NCI-H526 (cell line): ENCODE results near the gene KRTAP9-1.
"Not testable (repeated sequence)": the region's sequence is repeated elsewhere in the genome, so short reads cannot be mapped to it uniquely, and the experiment has no call there.

Source experiments
- DNase-seq, 2 experiments: peaks; one replicate each; lab custom pipeline; 2025; lab: John Stamatoyannopoulos, UW

The KRTAP9-1 gene

GRCh38 chr17:41178843-41179616 is 10.7 kb upstream of the KRTAP9-1 start:
- DNase-seq: no peak

GRCh38 chr17:41184480-41184961 is 5.2 kb upstream of the KRTAP9-1 start, which contains the start of gene KRTAP4-1:
Gene KRTAP4-1 (minus strand): TSS chr17:41184911. CDS start chr17:41184854, 57 bp downstream.
- DNase-seq: no peak

GRCh38 chr17:41185001-41185400 is 4.7 kb upstream of the KRTAP9-1 start:
- no peak for DNase-seq

- no peak for DNase-seq
Measured at GRCh38 chr17:41186872-41187271, 2.8 kb upstream of the KRTAP9-1 start.

GRCh38 chr17:41190328-41190727 is 641 bp downstream of the KRTAP9-1 start:
- no peak for DNase-seq

- no peak for DNase-seq
Measured at GRCh38 chr17:41196068-41196467, 6.4 kb downstream of the KRTAP9-1 start.

- no peak for DNase-seq
Measured at GRCh38 chr17:41199421-41200078, 9.9 kb downstream of the KRTAP9-1 start.

- no peak for DNase-seq
Measured at GRCh38 chr17:41211845-41212466, 22.3 kb downstream of the KRTAP9-1 start.

GRCh38 chr17:41212524-41213169 is 23.0 kb downstream of the KRTAP9-1 start:
- DNase-seq: no peak

GRCh38 chr17:41215681-41216080 is 26.0 kb downstream of the KRTAP9-1 start:
- no peak for DNase-seq

GRCh38 chr17:41223821-41224220 is 34.1 kb downstream of the KRTAP9-1 start:
- DNase-seq: no peak

- no peak for DNase-seq
Measured at GRCh38 chr17:41226051-41226450, 36.4 kb downstream of the KRTAP9-1 start.

- DNase-seq: not testable (repeated sequence)
Measured at GRCh38 chr17:41226598-41227095, 37.0 kb downstream of the KRTAP9-1 start, which contains the start of gene KRTAP9-2. Gene KRTAP9-2 (plus strand): TSS chr17:41226648. CDS start chr17:41226655, 7 bp downstream.

- DNase-seq: no peak
Measured at GRCh38 chr17:41230094-41230493, 40.4 kb downstream of the KRTAP9-1 start.

GRCh38 chr17:41231731-41232130 is 42.0 kb downstream of the KRTAP9-1 start:
- DNase-seq: no peak

- DNase-seq: not testable (repeated sequence)
Measured at GRCh38 chr17:41232399-41233105, 42.9 kb downstream of the KRTAP9-1 start, which contains the start of gene KRTAP9-3. Gene KRTAP9-3 (plus strand): TSS chr17:41232449. CDS start chr17:41232502, 53 bp downstream.

GRCh38 chr17:41237116-41237515 is 47.4 kb downstream of the KRTAP9-1 start:
- not testable (repeated sequence) for DNase-seq

- not testable (repeated sequence) for DNase-seq
Measured at GRCh38 chr17:41237949-41238437, 48.3 kb downstream of the KRTAP9-1 start, which contains the start of gene KRTAP9-8. Gene KRTAP9-8 (plus strand): TSS chr17:41237999. CDS start chr17:41238052, 53 bp downstream.
